ENCODE measurements around the gene GALC.

Gene GALC

GRCh38 chr14:88004506-88005036, 11.6 kb upstream of the GALC start:
- no peak for DNase-seq (ENCODE audit: low read depth in 1 of 2, low spot score in 1 of 2)
- Histone ChIP-seq H3K27me3 (ENCODE audit: insufficient read depth, poor library complexity, severe bottlenecking) (no peaks in the 10 kb centered on the region), H3K4me3 (replicated peaks; ENCODE audit: insufficient read depth, low read length) (no peak overlapping the region), H3K27ac (replicated peaks) (peak overlapping the region; percentile 94)
- TF ChIP-seq REST (IDR thresholded peaks at IDR 0.05; ENCODE audit: insufficient replicate concordance, low read depth) = no peak
- no peak for TF ChIP-seq POLR2AphosphoS5 (IDR thresholded peaks at IDR 0.05; ENCODE audit: low read depth)
- TF ChIP-seq SPI1 (IDR thresholded peaks at IDR 0.05; ENCODE audit: borderline replicate concordance, low read depth) = no peak
- TF ChIP-seq CTCF (IDR thresholded peaks at IDR 0.05; ENCODE audit: insufficient read depth, low read length) = no peak
- TF ChIP-seq GABPA (IDR thresholded peaks at IDR 0.05; ENCODE audit: low read depth) = no peak

GRCh38 chr14:88003425-88003824, 10.4 kb upstream of the GALC start:
- Histone ChIP-seq H3K27me3 (ENCODE audit: insufficient read depth, poor library complexity, severe bottlenecking) (no peaks in the 10 kb centered on the region), H3K4me3 (replicated peaks; ENCODE audit: insufficient read depth, low read length) (no peak overlapping the region), H3K27ac (replicated peaks) (peak overlapping the region; percentile 94)
- TF ChIP-seq SPI1 (IDR thresholded peaks at IDR 0.05; ENCODE audit: borderline replicate concordance, low read depth) (no peak), REST (IDR thresholded peaks at IDR 0.05; ENCODE audit: insufficient replicate concordance, low read depth) (no peak), POLR2AphosphoS5 (IDR thresholded peaks at IDR 0.05; ENCODE audit: low read depth) (no peak), CTCF (IDR thresholded peaks at IDR 0.05; ENCODE audit: insufficient read depth, low read length) (no peak), GABPA (IDR thresholded peaks at IDR 0.05; ENCODE audit: low read depth) (no peak)
- DNase-seq (ENCODE audit: low read depth in 1 of 2, low spot score in 1 of 2) = no peak

GRCh38 chr14:88002421-88003075, 9.6 kb upstream of the GALC start:
- Histone ChIP-seq H3K27me3 (ENCODE audit: insufficient read depth, poor library complexity, severe bottlenecking) (no peaks in the 10 kb centered on the region), H3K4me3 (replicated peaks; ENCODE audit: insufficient read depth, low read length) (no peak overlapping the region), H3K27ac (replicated peaks) (peak overlapping the region; percentile 94)
- TF ChIP-seq POLR2AphosphoS5 (IDR thresholded peaks at IDR 0.05; ENCODE audit: low read depth) (peak; percentile 15; the same call in 1 of the 2 replicates), SPI1 (IDR thresholded peaks at IDR 0.05; ENCODE audit: borderline replicate concordance, low read depth) (peak; percentile 86; the same call in 1 of the 2 replicates), GABPA (IDR thresholded peaks at IDR 0.05; ENCODE audit: low read depth) (no peak), CTCF (IDR thresholded peaks at IDR 0.05; ENCODE audit: insufficient read depth, low read length) (no peak), REST (IDR thresholded peaks at IDR 0.05; ENCODE audit: insufficient replicate concordance, low read depth) (peak; percentile 42)
- DNase-seq (ENCODE audit: low read depth in 1 of 2, low spot score in 1 of 2) = peak; percentile 74 to 89

All from HL-60 (cell line).